Glutamatergic neuron (in vitro differentiated cells): ENCODE data around the gene GLS. TPM values are rescaled to one million over a fixed set of nuclear protein-coding genes. Genes with fewer than 3 reads are reported as not detected.

ENCODE experiments used
- DNase-seq: peaks from one replicate; pipeline ENCODE4 v3.0.0; 2022
- H3K27ac Mint-ChIP-seq: one replicate; pipeline ENCODE4 v1.8.0; 2020; ENCODE audit warnings: mild to moderate bottlenecking, mixed read lengths, inconsistent platforms; ENCODE audit not compliant: unreplicated experiment
- H3K27me3 Mint-ChIP-seq: one replicate; pipeline ENCODE4 v1.8.0; 2020; ENCODE audit warnings: mild to moderate bottlenecking, moderate library complexity, mixed read lengths, inconsistent platforms; ENCODE audit not compliant: unreplicated experiment
- H3K36me3 Mint-ChIP-seq: one replicate; pipeline ENCODE4 v1.8.0; 2020; ENCODE audit warnings: mild to moderate bottlenecking, mixed read lengths, inconsistent platforms; ENCODE audit not compliant: unreplicated experiment
- H3K4me1 Mint-ChIP-seq: one replicate; pipeline ENCODE4 v1.8.0; 2020; ENCODE audit warnings: mild to moderate bottlenecking, low read depth, mixed read lengths, inconsistent platforms; ENCODE audit not compliant: unreplicated experiment
- H3K4me3 Mint-ChIP-seq: one replicate; pipeline ENCODE4 v1.8.0; 2020; ENCODE audit warnings: mild to moderate bottlenecking, mixed read lengths, inconsistent platforms; ENCODE audit not compliant: unreplicated experiment
- H3K9me3 Mint-ChIP-seq: one replicate; pipeline ENCODE4 v1.8.0; 2020; ENCODE audit warnings: mild to moderate bottlenecking, moderate library complexity, mixed read lengths, inconsistent platforms; ENCODE audit not compliant: unreplicated experiment
- total RNA-seq: library from RNA; stranded (reverse); fragmentation: NEBNext Ultra II Directional; extraction: Animal tissue kit (Norgen Biotek cat#: 25700); gene quantifications from one replicate; pipeline ENCODE4 v1.2.1, GENCODE V29; 2021; ENCODE audit not compliant: unreplicated experiment
- TF ChIP-seq, protein P1 (sequence below): fragments of 200-600 bp; sonication (generic); IDR thresholded peaks from one replicate; pipeline ENCODE4 v1.5.0; 2021; ENCODE audit not compliant: partially characterized antibody, unreplicated experiment

Gene GLS
- total RNA-seq, 1 donor from 2014 or later = 120 TPM

DNA sequence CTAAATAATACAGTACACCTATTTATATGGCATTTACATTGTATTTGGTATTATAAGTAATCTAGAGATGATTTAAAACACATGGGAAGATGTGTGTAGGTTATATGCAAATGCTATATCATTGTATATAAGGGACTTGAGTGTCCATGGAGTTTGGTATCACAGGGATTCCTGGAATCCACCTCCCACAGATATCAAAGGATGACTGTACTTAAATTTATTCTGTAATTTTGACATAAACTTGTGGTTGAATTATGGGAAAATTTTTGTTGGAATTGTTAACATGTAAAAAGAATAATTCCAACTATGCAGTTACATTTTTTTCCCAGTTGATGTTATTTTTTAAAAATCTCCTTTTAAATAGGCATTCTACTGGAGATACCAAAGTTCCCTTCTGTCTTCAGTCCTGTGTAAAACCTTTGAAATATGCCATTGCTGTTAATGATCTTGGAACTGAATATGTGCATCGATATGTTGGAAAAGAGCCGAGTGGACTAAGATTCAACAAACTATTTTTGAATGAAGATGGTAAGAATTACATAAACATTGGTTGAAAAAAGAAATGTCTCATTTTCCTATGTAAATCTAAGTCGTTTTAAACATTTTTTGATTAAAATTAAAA lies 24.1 kb downstream of the GLS start:
- Mint-ChIP-seq H3K4me1 (peaks cover 7% of the 10 kb centered on the region), H3K27me3 (no peaks in the 10 kb centered on the region), H3K4me3 (no peak overlapping the region), H3K9me3 (no peaks in the 10 kb centered on the region), H3K36me3 (no peaks in the 10 kb centered on the region), H3K27ac (no peak overlapping the region)
- no peak for DNase-seq
- TF ChIP-seq, protein P1, sequence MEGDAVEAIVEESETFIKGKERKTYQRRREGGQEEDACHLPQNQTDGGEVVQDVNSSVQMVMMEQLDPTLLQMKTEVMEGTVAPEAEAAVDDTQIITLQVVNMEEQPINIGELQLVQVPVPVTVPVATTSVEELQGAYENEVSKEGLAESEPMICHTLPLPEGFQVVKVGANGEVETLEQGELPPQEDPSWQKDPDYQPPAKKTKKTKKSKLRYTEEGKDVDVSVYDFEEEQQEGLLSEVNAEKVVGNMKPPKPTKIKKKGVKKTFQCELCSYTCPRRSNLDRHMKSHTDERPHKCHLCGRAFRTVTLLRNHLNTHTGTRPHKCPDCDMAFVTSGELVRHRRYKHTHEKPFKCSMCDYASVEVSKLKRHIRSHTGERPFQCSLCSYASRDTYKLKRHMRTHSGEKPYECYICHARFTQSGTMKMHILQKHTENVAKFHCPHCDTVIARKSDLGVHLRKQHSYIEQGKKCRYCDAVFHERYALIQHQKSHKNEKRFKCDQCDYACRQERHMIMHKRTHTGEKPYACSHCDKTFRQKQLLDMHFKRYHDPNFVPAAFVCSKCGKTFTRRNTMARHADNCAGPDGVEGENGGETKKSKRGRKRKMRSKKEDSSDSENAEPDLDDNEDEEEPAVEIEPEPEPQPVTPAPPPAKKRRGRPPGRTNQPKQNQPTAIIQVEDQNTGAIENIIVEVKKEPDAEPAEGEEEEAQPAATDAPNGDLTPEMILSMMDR = no peak

DNA sequence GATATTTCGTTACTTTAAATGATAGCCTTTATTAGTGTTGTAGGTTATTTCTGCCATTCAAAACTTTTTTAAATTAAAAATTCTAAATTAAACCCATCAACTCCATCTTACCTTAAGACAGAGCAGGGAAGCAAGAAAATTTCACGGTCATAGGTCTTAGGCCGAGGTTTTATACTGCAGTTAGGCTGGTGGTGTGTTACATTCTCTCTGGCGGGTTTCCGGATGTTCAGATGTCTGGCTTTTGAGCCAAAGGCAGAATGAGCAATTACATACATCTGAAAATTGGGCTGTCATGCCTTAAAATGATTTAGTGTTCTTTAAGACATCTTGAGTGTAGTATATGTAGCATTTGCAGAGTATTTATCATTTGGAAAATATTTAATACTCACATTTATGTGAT lies 27.9 kb downstream of the GLS start:
- TF ChIP-seq, protein P1 = no peak
- Mint-ChIP-seq H3K4me3 (no peak overlapping the region), H3K27me3 (no peaks in the 10 kb centered on the region), H3K27ac (no peak overlapping the region), H3K36me3 (no peaks in the 10 kb centered on the region), H3K4me1 (no peaks in the 10 kb centered on the region), H3K9me3 (no peaks in the 10 kb centered on the region)
- no peak for DNase-seq

DNA sequence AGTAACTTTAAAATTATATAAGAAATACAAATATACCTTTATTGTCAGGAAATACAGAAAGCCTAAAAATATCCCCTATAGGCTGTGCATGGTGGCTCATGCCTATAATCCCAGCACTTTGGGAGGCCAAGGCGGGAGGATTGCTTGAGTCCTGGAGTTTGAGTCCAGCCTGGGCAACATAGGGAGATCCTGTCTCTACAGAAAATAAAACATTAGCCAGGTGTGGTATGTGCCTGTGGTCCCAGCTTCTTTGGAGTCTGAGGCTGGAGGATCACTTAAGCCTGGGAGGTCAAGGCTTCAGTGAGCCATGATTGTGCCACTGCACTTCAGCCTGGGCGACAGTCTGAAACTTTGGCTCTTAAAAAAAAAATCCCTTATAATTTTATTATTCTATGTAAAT lies 29.1 kb downstream of the GLS start:
- Mint-ChIP-seq H3K27me3 (no peaks in the 10 kb centered on the region), H3K9me3 (no peaks in the 10 kb centered on the region), H3K4me1 (no peaks in the 10 kb centered on the region), H3K4me3 (no peak overlapping the region), H3K27ac (no peak overlapping the region), H3K36me3 (no peaks in the 10 kb centered on the region)
- TF ChIP-seq, protein P1 = no peak
- no peak for DNase-seq

DNA sequence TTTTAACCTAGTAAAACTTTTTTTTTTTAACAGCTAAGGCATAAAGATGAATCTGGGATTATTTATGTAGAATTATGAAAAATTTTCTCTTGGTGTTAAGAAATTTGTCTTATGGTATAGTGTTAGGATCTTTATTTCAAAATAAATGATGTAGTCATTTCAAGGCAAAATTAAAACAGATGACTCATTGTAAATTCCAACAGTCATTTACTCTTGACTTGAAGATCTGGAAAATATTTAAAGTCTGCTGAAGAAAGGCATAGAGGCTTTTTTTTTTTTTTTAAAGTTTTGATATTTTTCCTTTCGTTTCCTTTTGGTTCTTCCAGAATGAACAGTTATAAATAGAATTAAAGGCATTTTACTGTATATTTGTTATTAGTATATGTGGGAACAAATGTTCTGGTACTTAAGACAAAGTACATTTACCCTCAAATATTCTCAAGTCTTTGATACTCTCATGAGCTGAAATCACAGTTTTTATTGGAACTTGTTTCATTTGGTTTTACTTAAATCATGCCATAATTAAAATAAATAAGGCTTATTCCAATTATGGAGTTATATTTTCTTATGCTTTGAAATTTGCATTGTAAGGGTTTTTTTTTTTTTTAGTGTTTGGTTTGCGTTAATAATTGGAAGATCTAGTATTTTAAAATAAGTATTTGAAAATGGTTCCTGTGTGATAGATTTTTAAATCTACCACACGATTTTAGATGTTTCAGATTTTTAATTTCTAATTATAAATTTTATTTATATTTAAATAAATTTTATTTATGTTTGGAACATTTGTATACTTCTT lies 29.9 kb downstream of the GLS start:
- no peaks in the 10 kb centered on the region for H3K36me3 Mint-ChIP-seq
- TF ChIP-seq, protein P1 = no peak
- no peak overlapping the region for H3K4me3 Mint-ChIP-seq
- no peaks in the 10 kb centered on the region for H3K27me3 Mint-ChIP-seq
- H3K27ac Mint-ChIP-seq = no peak overlapping the region
- no peaks in the 10 kb centered on the region for H3K4me1 Mint-ChIP-seq
- DNase-seq = no peak
- no peaks in the 10 kb centered on the region for H3K9me3 Mint-ChIP-seq

DNA sequence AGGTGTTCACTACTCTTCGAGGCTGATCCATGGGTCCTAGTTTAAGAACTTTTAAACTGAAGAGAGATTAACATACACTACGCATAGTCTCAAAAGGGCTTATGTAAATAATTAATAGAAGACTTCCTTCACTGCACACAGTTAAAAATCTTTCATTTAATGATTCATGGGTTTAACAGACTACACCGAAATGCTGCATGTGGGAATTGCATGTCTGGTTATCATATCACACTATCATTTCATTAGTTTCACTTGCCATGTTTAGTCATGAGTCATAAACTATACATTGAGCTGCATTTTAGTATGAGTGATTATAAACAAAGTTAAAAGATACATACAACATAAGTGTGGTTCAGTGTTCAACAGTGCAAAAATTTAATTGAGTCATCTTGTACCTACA lies 31.2 kb downstream of the GLS start:
- no peak for DNase-seq
- no peaks in the 10 kb centered on the region for H3K4me1 Mint-ChIP-seq
- H3K36me3 Mint-ChIP-seq = no peaks in the 10 kb centered on the region
- H3K27ac Mint-ChIP-seq = no peak overlapping the region
- TF ChIP-seq, protein P1 = no peak
- no peaks in the 10 kb centered on the region for H3K9me3 Mint-ChIP-seq
- H3K27me3 Mint-ChIP-seq = no peaks in the 10 kb centered on the region
- no peak overlapping the region for H3K4me3 Mint-ChIP-seq
